Activated CD4-positive, alpha-beta T cell treated with anti-CD3 and anti-CD28 coated beads, Interleukin-2, amount 10 ng/mL, durations not matched to agents 7 days and 5 days (primary cell): Measurements from ENCODE around the gene TMEM220. TPM values are rescaled to one million over a fixed set of nuclear protein-coding genes. Genes with fewer than 3 reads are reported as not detected.
A peak's percentile ranks its signal among the peaks of the same experiment; 100 is the strongest.

Experiments used
- CTCF ChIA-PET: fragments of 350-600 bp; sonication (Branson Sonifier 250); formaldehyde crosslinking; loops from one replicate; lab custom pipeline; 2021; ENCODE audit warnings: antibody characterized with exemption; lab: Charles Lee
- POLR2A ChIA-PET: fragments of 350-600 bp; sonication (Branson Sonifier 250); formaldehyde crosslinking; loops from one replicate; lab custom pipeline; 2021; ENCODE audit warnings: antibody characterized with exemption; lab: Charles Lee
- DNase-seq: peaks from one replicate; pipeline ENCODE4 v3.0.0-alpha.2; 2020
- H3K27ac Mint-ChIP-seq: one replicate; pipeline ENCODE4 v1.8.0; 2021; ENCODE audit warnings: mild to moderate bottlenecking, moderate library complexity, mixed read lengths
- H3K27me3 Mint-ChIP-seq: one replicate; pipeline ENCODE4 v1.8.0; 2021; ENCODE audit warnings: mixed read lengths
- H3K36me3 Mint-ChIP-seq: one replicate; pipeline ENCODE4 v1.8.0; 2021; ENCODE audit warnings: low read depth, mixed read lengths
- H3K4me1 Mint-ChIP-seq: one replicate; pipeline ENCODE4 v1.8.0; 2021; ENCODE audit warnings: mixed read lengths
- H3K4me3 Mint-ChIP-seq: one replicate; pipeline ENCODE4 v1.8.0; 2021; ENCODE audit warnings: mild to moderate bottlenecking, moderate library complexity, mixed read lengths
- H3K9me3 Mint-ChIP-seq: one replicate; pipeline ENCODE4 v1.8.0; 2021; ENCODE audit warnings: mixed read lengths
- total RNA-seq, 2 experiments: library from RNA; stranded (reverse); gene quantifications; one replicate each; pipeline ENCODE4 v1.2.3, GENCODE V29; 2021

The TMEM220 gene
- total RNA-seq, 2 experiments from 2014 or later, result 0.42 to 0.50 TPM

GRCh38 chr17:10767232-10767631 lies 37.4 kb upstream of the TMEM220 start:
- Mint-ChIP-seq H3K9me3 (peaks cover 2% of the 10 kb centered on the region), H3K27me3 (no peaks in the 10 kb centered on the region), H3K27ac (no peak overlapping the region), H3K4me3 (no peak overlapping the region), H3K36me3 (no peaks in the 10 kb centered on the region), H3K4me1 (no peaks in the 10 kb centered on the region)
- DNase-seq, result no peak
- POLR2A ChIA-PET, result no interaction called here
- CTCF ChIA-PET, result no interaction called here

GRCh38 chr17:10762037-10762436 lies 32.2 kb upstream of the TMEM220 start:
- no peak overlapping the region for H3K27ac Mint-ChIP-seq
- H3K4me1 Mint-ChIP-seq, result no peaks in the 10 kb centered on the region
- no peak for DNase-seq
- no peak overlapping the region for H3K4me3 Mint-ChIP-seq
- ChIA-PET POLR2A (no interaction called here), CTCF (no interaction called here)
- no peaks in the 10 kb centered on the region for H3K9me3 Mint-ChIP-seq
- no peaks in the 10 kb centered on the region for H3K36me3 Mint-ChIP-seq
- no peaks in the 10 kb centered on the region for H3K27me3 Mint-ChIP-seq

GRCh38 chr17:10761281-10761680 lies 31.5 kb upstream of the TMEM220 start:
- Mint-ChIP-seq H3K27me3 (no peaks in the 10 kb centered on the region), H3K36me3 (no peaks in the 10 kb centered on the region), H3K4me1 (no peaks in the 10 kb centered on the region), H3K27ac (no peak overlapping the region), H3K4me3 (no peak overlapping the region), H3K9me3 (no peaks in the 10 kb centered on the region)
- ChIA-PET POLR2A (no interaction called here), CTCF (no interaction called here)
- no peak for DNase-seq

GRCh38 chr17:10758062-10758461 lies 28.2 kb upstream of the TMEM220 start:
- Mint-ChIP-seq H3K4me3 (no peak overlapping the region), H3K27me3 (no peaks in the 10 kb centered on the region), H3K27ac (no peak overlapping the region), H3K9me3 (no peaks in the 10 kb centered on the region), H3K36me3 (no peaks in the 10 kb centered on the region), H3K4me1 (no peaks in the 10 kb centered on the region)
- ChIA-PET CTCF (no interaction called here), POLR2A (no interaction called here)
- no peak for DNase-seq

GRCh38 chr17:10757647-10758046 lies 27.8 kb upstream of the TMEM220 start:
- H3K27ac Mint-ChIP-seq, result no peak overlapping the region
- ChIA-PET POLR2A (no interaction called here), CTCF (no interaction called here)
- H3K36me3 Mint-ChIP-seq, result no peaks in the 10 kb centered on the region
- H3K4me3 Mint-ChIP-seq, result no peak overlapping the region
- no peaks in the 10 kb centered on the region for H3K9me3 Mint-ChIP-seq
- H3K4me1 Mint-ChIP-seq, result no peaks in the 10 kb centered on the region
- DNase-seq, result no peak
- H3K27me3 Mint-ChIP-seq, result no peaks in the 10 kb centered on the region

- CTCF ChIA-PET, result no interaction called here
- H3K36me3 Mint-ChIP-seq, result no peaks in the 10 kb centered on the region
Measured at GRCh38 chr17:10757067-10757466, 27.2 kb upstream of the TMEM220 start.

GRCh38 chr17:10756619-10757018 lies 26.8 kb upstream of the TMEM220 start:
- ChIA-PET POLR2A (no interaction called here), CTCF (no interaction called here)
- H3K36me3 Mint-ChIP-seq, result no peaks in the 10 kb centered on the region
- H3K27me3 Mint-ChIP-seq, result no peaks in the 10 kb centered on the region
- no peak for DNase-seq
- H3K4me1 Mint-ChIP-seq, result no peaks in the 10 kb centered on the region
- H3K27ac Mint-ChIP-seq, result no peak overlapping the region
- H3K4me3 Mint-ChIP-seq, result no peak overlapping the region
- H3K9me3 Mint-ChIP-seq, result no peaks in the 10 kb centered on the region

More at GRCh38 chr17:10757067-10757466, 27.2 kb upstream of the TMEM220 start:
- POLR2A ChIA-PET, result no interaction called here
- Mint-ChIP-seq H3K27me3 (no peaks in the 10 kb centered on the region), H3K4me1 (no peaks in the 10 kb centered on the region), H3K4me3 (no peak overlapping the region), H3K9me3 (no peaks in the 10 kb centered on the region), H3K27ac (no peak overlapping the region)
- DNase-seq, result no peak

GRCh38 chr17:10756185-10756584 lies 26.4 kb upstream of the TMEM220 start:
- Mint-ChIP-seq H3K9me3 (no peaks in the 10 kb centered on the region), H3K4me1 (no peaks in the 10 kb centered on the region), H3K36me3 (no peaks in the 10 kb centered on the region), H3K27ac (no peak overlapping the region), H3K27me3 (no peaks in the 10 kb centered on the region), H3K4me3 (no peak overlapping the region)
- ChIA-PET CTCF (no interaction called here), POLR2A (no interaction called here)
- DNase-seq, result no peak

- H3K9me3 Mint-ChIP-seq, result no peaks in the 10 kb centered on the region
- POLR2A ChIA-PET, result no interaction called here
- CTCF ChIA-PET, result no interaction called here
- H3K4me3 Mint-ChIP-seq, result no peak overlapping the region
- no peak for DNase-seq
- no peaks in the 10 kb centered on the region for H3K4me1 Mint-ChIP-seq
- H3K27me3 Mint-ChIP-seq, result no peaks in the 10 kb centered on the region
- H3K36me3 Mint-ChIP-seq, result no peaks in the 10 kb centered on the region
- no peak overlapping the region for H3K27ac Mint-ChIP-seq
Measured at GRCh38 chr17:10755592-10756127, 25.8 kb upstream of the TMEM220 start.

GRCh38 chr17:10754861-10755591 lies 25.2 kb upstream of the TMEM220 start:
- Mint-ChIP-seq H3K27me3 (no peaks in the 10 kb centered on the region), H3K27ac (no peak overlapping the region), H3K9me3 (no peaks in the 10 kb centered on the region), H3K36me3 (no peaks in the 10 kb centered on the region), H3K4me1 (no peaks in the 10 kb centered on the region), H3K4me3 (no peak overlapping the region)
- CTCF ChIA-PET, result interaction anchor here (0.8 kb wide), 1 partner anchor 23 kb away, joined by 3 read pairs; no protein-coding TSS in a partner anchor
- DNase-seq, result no peak
- POLR2A ChIA-PET, result no interaction called here

GRCh38 chr17:10754109-10754508 lies 24.3 kb upstream of the TMEM220 start:
- Mint-ChIP-seq H3K4me1 (no peaks in the 10 kb centered on the region), H3K9me3 (no peaks in the 10 kb centered on the region), H3K27ac (no peak overlapping the region), H3K27me3 (no peaks in the 10 kb centered on the region), H3K36me3 (no peaks in the 10 kb centered on the region), H3K4me3 (no peak overlapping the region)
- CTCF ChIA-PET, result no interaction called here
- DNase-seq, result peak; percentile 39
- POLR2A ChIA-PET, result no interaction called here

- Mint-ChIP-seq H3K4me1 (no peaks in the 10 kb centered on the region), H3K4me3 (no peak overlapping the region), H3K36me3 (no peaks in the 10 kb centered on the region), H3K27me3 (no peaks in the 10 kb centered on the region), H3K27ac (no peak overlapping the region), H3K9me3 (no peaks in the 10 kb centered on the region)
- ChIA-PET CTCF (no interaction called here), POLR2A (no interaction called here)
- no peak for DNase-seq
Measured at GRCh38 chr17:10752696-10753095, 22.9 kb upstream of the TMEM220 start.

- Mint-ChIP-seq H3K27me3 (no peaks in the 10 kb centered on the region), H3K36me3 (no peaks in the 10 kb centered on the region), H3K4me3 (no peak overlapping the region), H3K9me3 (no peaks in the 10 kb centered on the region), H3K27ac (no peak overlapping the region), H3K4me1 (no peaks in the 10 kb centered on the region)
- DNase-seq, result no peak
- CTCF ChIA-PET, result no interaction called here
- POLR2A ChIA-PET, result no interaction called here
Measured at GRCh38 chr17:10751563-10751962, 21.7 kb upstream of the TMEM220 start.

- no peak overlapping the region for H3K27ac Mint-ChIP-seq
- no peaks in the 10 kb centered on the region for H3K9me3 Mint-ChIP-seq
- H3K36me3 Mint-ChIP-seq, result no peaks in the 10 kb centered on the region
- no peak overlapping the region for H3K4me3 Mint-ChIP-seq
- ChIA-PET CTCF (no interaction called here), POLR2A (no interaction called here)
- H3K4me1 Mint-ChIP-seq, result no peaks in the 10 kb centered on the region
- H3K27me3 Mint-ChIP-seq, result no peaks in the 10 kb centered on the region
- DNase-seq, result no peak
Measured at GRCh38 chr17:10750210-10750609, 20.4 kb upstream of the TMEM220 start.
